Esophagus squamous epithelium (tissue), 4 donors: Measurements from ENCODE around the gene ELOVL3.

ENCODE experiments used
- CTCF ChIP-seq, 6 experiments: fragments of 450-650 bp in 4 of 6; fragments of 200-600 bp in 2 of 6; sonication (generic) in 2 of 6; IDR thresholded peaks; one replicate each; pipeline ENCODE4 v1.5.1; 2016 to 2019; ENCODE audit warnings: antibody characterized with exemption in 6 of 6, mild to moderate bottlenecking in 4 of 6, moderate library complexity in 4 of 6
- POLR2A ChIP-seq, 4 donors: fragments of 450-650 bp; IDR thresholded peaks; one replicate each; pipeline ENCODE4 v1.6.1; 2017; ENCODE audit warnings: antibody characterized with exemption in 4 of 4, mild to moderate bottlenecking in 4 of 4, moderate library complexity in 3 of 4

- TF ChIP-seq CTCF (IDR thresholded peaks at IDR 0.05) (no peak), POLR2A (IDR thresholded peaks at IDR 0.05) (no peak)
Observed at GRCh38 chr10:102240467-102241031, 14.4 kb downstream of the ELOVL3 start.
